MCF 10A (cell line): ENCODE measurements around the gene BCL6B. TPM values are rescaled to one million over a fixed set of nuclear protein-coding genes. Genes with fewer than 3 reads are reported as not detected.

Source experiments
- BruUV-seq: library from RNA; stranded (reverse); fragments of 400-500 nt; replicated peaks from 2 replicates; lab custom pipeline; 2021; lab: Mats Ljungman, UMichigan
- CTCF ChIA-PET: fragments of 300-600 bp; sonication (Branson Sonifier 250); formaldehyde crosslinking; extraction: SDS; loops from one replicate; lab custom pipeline; 2021; ENCODE audit warnings: antibody characterized with exemption, inconsistent platforms; lab: Yijun Ruan, JAX
- POLR2A ChIA-PET: fragments of 300-600, 350-650 bp; sonication (Branson Sonifier 250); formaldehyde crosslinking; extraction: SDS; loops from one replicate; lab custom pipeline; 2020; ENCODE audit warnings: antibody characterized with exemption, inconsistent platforms; lab: Yijun Ruan, JAX
- DNase-seq: peaks from one replicate; pipeline ENCODE4 v3.0.0-alpha.2; 2018; ENCODE audit not compliant: unreplicated experiment
- H3K27ac Mint-ChIP-seq: one replicate; pipeline ENCODE4 v1.8.0; 2022; ENCODE audit warnings: mild to moderate bottlenecking, low read depth, mixed read lengths; ENCODE audit not compliant: unreplicated experiment
- H3K27me3 Mint-ChIP-seq: one replicate; pipeline ENCODE4 v1.8.0; 2022; ENCODE audit warnings: mixed read lengths; ENCODE audit not compliant: insufficient read depth, unreplicated experiment
- H3K36me3 Mint-ChIP-seq: one replicate; pipeline ENCODE4 v1.8.0; 2022; ENCODE audit warnings: mild to moderate bottlenecking, moderate library complexity, mixed read lengths; ENCODE audit not compliant: insufficient read depth, unreplicated experiment
- H3K4me1 Mint-ChIP-seq: one replicate; pipeline ENCODE4 v1.8.0; 2022; ENCODE audit warnings: mixed read lengths; ENCODE audit not compliant: insufficient read depth, unreplicated experiment
- H3K4me3 Mint-ChIP-seq: one replicate; pipeline ENCODE4 v1.8.0; 2022; ENCODE audit warnings: mild to moderate bottlenecking, moderate library complexity, mixed read lengths; ENCODE audit not compliant: unreplicated experiment
- H3K9me3 Mint-ChIP-seq: one replicate; pipeline ENCODE4 v1.8.0; 2022; ENCODE audit warnings: mixed read lengths; ENCODE audit not compliant: unreplicated experiment
- CTCF ChIP-seq: fragments of 200-600 bp; IDR thresholded peaks from one replicate; pipeline ENCODE4 v1.8.0; 2022; ENCODE audit warnings: antibody characterized with exemption, mild to moderate bottlenecking; ENCODE audit not compliant: unreplicated experiment
- intact Hi-C: fragments of 100-400 bp; cut with micrococcal nuclease; formaldehyde crosslinking; loops from 2 replicates; pipeline ENCODE4 v1.14.1; 2022
- total RNA-seq: library from RNA; stranded (reverse); gene quantifications from 2 replicates; pipeline ENCODE4 v1.2.3, GENCODE V29; 2022

The BCL6B gene
- total RNA-seq, 1 experiment from 2014 or later = not detected

GRCh38 chr17:7002288-7003047, 20.4 kb upstream of the BCL6B start:
- no peak overlapping the region for H3K4me3 Mint-ChIP-seq
- H3K27ac Mint-ChIP-seq = no peak overlapping the region
- DNase-seq = no peak
- peaks cover 6% of the 10 kb centered on the region for H3K4me1 Mint-ChIP-seq
- H3K27me3 Mint-ChIP-seq = no peaks in the 10 kb centered on the region
- CTCF ChIA-PET = interaction anchor here (0.6 to 8.2 kb wide), 12 partner anchors 11 to 334 kb away, joined by 3 to 137 read pairs (median 6); partner anchors contain the start of gene BCL6B
- no peak for TF ChIP-seq CTCF
- H3K9me3 Mint-ChIP-seq = no peaks in the 10 kb centered on the region
- POLR2A ChIA-PET = interaction anchor here (2.2 to 4.4 kb wide), 4 partner anchors 10 to 336 kb away, joined by 8 to 28 read pairs (median 12); partner anchors contain the start of gene RNASEK
- H3K36me3 Mint-ChIP-seq = peaks cover 52% of the 10 kb centered on the region
- no TSS peak for BruUV-seq
- intact Hi-C loops = no loop called here

- ChIA-PET CTCF (interaction anchor here (0.6 to 8.2 kb wide), 25 partner anchors 8 to 1671 kb away, joined by 3 to 137 read pairs (median 7); partner anchors contain the start of genes BCL6B and TEKT1), POLR2A (interaction anchor here (0.6 to 4.4 kb wide), 10 partner anchors 7 to 366 kb away, joined by 3 to 28 read pairs (median 6); partner anchors contain the start of genes ALOX12, RNASEK and TEKT1)
- Mint-ChIP-seq H3K36me3 (peaks cover 53% of the 10 kb centered on the region), H3K27ac (no peak overlapping the region), H3K4me1 (peaks cover 6% of the 10 kb centered on the region), H3K9me3 (no peaks in the 10 kb centered on the region), H3K4me3 (no peak overlapping the region), H3K27me3 (no peaks in the 10 kb centered on the region)
- TF ChIP-seq CTCF = no peak
- no TSS peak for BruUV-seq
- intact Hi-C loops = loop anchor here (1.0 kb wide), 1 partner anchor 92 kb away; no protein-coding TSS in a partner anchor
- no peak for DNase-seq
Measured at GRCh38 chr17:7003745-7004144, 19.1 kb upstream of the BCL6B start.

- peak; percentile 74 for TF ChIP-seq CTCF
- ChIA-PET CTCF (interaction anchor here (0.6 to 8.2 kb wide), 36 partner anchors 8 to 1672 kb away, joined by 3 to 137 read pairs (median 5); partner anchors contain the start of genes BCL6B and TEKT1), POLR2A (interaction anchor here (0.8 to 4.4 kb wide), 12 partner anchors 8 to 338 kb away, joined by 3 to 28 read pairs (median 3); partner anchors contain the start of genes ALOX12, RNASEK and TEKT1)
- BruUV-seq = no TSS peak
- no peaks in the 10 kb centered on the region for H3K9me3 Mint-ChIP-seq
- no peak overlapping the region for H3K27ac Mint-ChIP-seq
- DNase-seq = peak; percentile 82
- H3K27me3 Mint-ChIP-seq = no peaks in the 10 kb centered on the region
- H3K36me3 Mint-ChIP-seq = peaks cover 60% of the 10 kb centered on the region
- H3K4me1 Mint-ChIP-seq = peaks cover 11% of the 10 kb centered on the region
- no peak overlapping the region for H3K4me3 Mint-ChIP-seq
- intact Hi-C loops = loop anchor here (1.0 kb wide), 3 partner anchors 93 to 338 kb away; no protein-coding TSS in a partner anchor
Measured at GRCh38 chr17:7004398-7005253, 18.2 kb upstream of the BCL6B start.
